G401 (cell line): Measurements from ENCODE around the gene CBX2. TPM values are rescaled to one million over a fixed set of nuclear protein-coding genes. Genes with fewer than 3 reads are reported as not detected.
"Not testable (repeated sequence)": the region's sequence is repeated elsewhere in the genome, so short reads cannot be mapped to it uniquely, and the experiment has no call there.

Experiments
- DNase-seq: peaks from one replicate; pipeline ENCODE4 v3.0.0-alpha.2; 2015; ENCODE audit warnings: low spot score
- in situ Hi-C: cut with HindIII; loops from 2 replicates; pipeline ENCODE4 v1.10.0; 2016; ENCODE audit warnings: low sequenced_read_pairs, mixed read lengths
- total RNA-seq: library from RNA; depleted of rRNA; stranded (reverse); fragments of >200 nt; shearing (Covaris generic); gene quantifications from 2 replicates; pipeline ENCODE4 v1.2.3, GENCODE V29; 2014

The CBX2 gene
- total RNA-seq, 1 experiment from 2014 or later = 48.4 TPM

DNA sequence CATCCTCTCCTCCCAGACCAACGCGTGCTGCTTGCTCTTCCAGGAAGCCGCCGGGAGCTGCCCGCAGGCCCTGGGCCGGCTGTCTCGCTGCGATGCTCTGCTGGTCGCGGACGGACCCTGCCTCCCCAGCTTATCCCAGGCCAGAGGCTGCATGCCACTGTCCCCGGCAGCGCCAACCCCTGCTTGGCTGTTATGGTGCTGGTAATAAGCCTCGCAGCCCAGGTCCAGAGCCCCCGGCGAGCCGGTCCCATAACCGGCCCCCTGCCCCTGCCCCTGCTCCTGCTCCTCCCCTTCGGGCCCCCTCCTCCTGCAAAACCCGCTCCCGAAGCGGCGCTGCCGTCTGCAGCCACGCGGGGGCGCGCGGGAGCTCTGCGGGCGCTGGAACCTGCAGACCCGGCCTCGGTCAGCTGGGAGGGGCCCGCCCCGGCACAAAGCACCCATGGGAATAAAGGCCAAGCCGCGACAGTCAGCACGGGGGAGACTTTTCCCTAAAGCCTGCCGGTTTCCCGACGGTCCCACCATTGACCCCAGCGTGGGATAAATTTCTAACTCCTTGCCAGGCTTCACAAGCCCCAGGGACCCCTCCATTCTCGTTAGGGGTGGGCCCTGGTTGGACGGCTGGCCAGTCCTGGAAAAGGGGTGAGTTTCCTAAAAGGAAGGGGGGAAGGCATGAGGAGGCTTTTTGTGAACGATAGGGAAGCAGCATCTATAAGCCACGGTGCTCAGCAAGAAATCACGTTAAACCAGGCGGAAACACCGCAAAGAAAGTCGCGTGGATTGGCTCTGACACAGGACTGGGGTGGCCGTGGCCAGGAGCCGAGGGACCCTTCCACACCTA, 36.0 kb upstream of the CBX2 start:
- in situ Hi-C loops = loop anchor here (10.0 kb wide), 1 partner anchor 53 kb away; the partner anchor contains the start of gene CBX8
- peak; percentile 67 for DNase-seq

DNA sequence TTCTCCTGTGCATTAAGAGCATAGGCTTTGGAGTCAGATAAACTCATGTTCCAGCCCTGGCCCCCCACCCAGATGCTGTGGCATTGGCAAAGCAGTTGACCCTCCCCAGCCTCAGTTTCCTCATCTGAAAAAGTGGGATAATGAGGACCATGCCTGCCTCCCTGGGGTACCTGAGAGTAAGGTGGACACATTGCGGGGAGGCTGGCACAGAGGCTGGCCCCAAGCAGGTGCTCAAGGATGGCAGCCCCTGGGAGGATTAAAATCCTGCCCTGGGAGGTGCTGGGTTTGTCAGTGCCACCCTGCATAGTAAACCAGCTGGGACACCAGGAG, 35.4 kb upstream of the CBX2 start:
- DNase-seq = no peak
- in situ Hi-C loops = loop anchor here (10.0 kb wide), 1 partner anchor 52 kb away; the partner anchor contains the start of gene CBX8

DNA sequence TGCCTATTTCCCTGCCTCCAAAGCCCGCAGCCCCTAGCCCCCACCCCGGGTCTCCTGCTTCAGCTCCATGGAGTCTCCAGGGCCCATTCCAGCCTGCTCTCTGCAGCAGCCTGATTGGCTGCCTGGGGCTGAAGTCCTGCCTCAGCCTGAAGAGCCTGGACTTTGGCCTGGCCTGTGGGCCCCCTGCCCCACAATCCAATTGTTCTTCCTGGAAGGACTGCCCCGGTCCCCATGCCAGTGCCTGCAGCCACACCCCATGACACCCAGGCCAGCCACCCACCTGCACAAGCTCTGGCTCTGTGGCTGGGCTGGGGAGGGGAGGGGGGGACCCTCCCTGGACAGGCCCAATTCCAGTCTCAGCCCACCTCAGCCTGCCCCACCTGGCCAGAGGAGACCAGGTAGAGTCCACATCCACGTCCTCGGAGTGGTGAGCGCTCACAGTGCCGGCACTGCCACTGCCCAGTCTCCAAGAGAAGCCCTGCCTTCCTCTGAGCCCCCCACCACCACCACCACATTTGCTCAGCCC, 34.9 kb upstream of the CBX2 start:
- DNase-seq = no peak
- in situ Hi-C loops = loop anchor here (10.0 kb wide), 1 partner anchor 52 kb away; the partner anchor contains the start of gene CBX8

DNA sequence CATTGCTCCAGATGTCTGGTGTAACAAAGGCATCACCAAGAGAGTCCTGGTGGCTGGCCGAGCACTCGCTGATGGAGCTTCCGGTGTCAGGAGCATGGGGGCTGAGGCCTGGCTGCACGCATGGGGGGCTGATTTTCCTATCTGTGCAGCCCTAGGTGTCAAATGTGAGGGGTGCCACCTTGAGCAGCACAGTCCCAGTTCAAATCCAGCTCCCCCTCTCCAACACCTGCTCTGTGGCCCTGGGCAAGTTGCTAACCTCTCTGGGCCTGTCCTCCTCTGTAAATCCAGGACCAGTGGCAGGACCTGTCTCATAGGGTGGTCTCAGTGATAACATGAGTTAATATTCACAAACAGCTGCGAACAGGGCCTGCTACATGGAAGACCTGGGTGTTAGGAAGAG, 34.3 kb upstream of the CBX2 start:
- in situ Hi-C loops = loop anchor here (10.0 kb wide), 1 partner anchor 51 kb away; the partner anchor contains the start of gene CBX8
- no peak for DNase-seq

DNA sequence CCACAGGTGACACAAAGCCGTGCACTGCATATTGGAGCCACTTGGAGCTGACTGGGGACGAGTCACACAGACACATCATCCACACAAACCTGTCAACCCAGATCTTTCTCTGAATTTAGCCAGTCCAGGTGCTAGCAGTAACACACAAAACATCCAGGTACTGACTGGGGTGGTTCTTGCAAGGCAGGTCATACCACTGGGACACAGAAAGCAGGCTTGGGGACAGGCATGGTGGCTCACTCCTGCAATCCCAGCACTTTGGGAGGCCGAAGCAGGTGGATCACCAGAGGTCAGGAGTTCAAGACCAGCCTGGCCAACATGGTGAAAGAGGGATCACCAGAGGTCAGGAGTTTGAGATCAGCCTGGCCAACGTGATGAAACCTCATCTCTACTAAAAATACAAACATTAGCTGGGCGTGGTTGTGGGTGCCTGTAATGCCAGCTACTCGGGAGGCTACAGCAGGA, 32.3 kb upstream of the CBX2 start:
- in situ Hi-C loops = loop anchor here (10.0 kb wide), 1 partner anchor 49 kb away; the partner anchor contains the start of gene CBX8
- no peak for DNase-seq

DNA sequence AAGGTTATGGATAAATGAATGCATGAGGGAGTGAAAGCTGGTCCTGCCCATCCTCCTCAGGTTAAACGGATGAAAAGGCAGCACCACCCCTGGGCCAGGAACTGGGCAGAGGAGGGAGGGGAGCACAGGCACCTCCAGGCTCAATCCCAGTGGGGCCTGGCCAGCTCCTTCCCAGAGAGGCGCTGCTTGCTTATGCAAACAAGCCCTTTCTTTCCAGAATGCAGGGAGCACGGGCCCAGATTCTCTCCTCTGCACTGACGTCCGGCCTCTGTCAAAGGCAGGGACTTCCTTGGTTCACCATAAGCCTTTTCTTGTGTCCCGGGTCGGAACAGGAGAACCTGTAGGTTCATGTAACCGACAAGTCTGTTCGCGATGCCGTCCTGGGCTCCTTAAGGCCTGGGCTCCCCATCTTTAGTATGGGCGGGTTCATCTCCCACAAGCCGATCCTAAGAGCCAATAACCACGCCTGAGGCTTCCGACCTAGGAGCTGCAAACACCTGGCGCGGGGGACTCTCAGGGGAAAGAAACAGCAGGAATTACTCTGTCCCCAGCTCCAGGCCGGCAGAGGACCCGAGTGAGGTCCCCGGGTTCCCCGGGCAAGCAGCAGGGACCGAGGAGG, 30.9 kb upstream of the CBX2 start:
- in situ Hi-C loops = loop anchor here (10.0 kb wide), 1 partner anchor 48 kb away; the partner anchor contains the start of gene CBX8

DNA sequence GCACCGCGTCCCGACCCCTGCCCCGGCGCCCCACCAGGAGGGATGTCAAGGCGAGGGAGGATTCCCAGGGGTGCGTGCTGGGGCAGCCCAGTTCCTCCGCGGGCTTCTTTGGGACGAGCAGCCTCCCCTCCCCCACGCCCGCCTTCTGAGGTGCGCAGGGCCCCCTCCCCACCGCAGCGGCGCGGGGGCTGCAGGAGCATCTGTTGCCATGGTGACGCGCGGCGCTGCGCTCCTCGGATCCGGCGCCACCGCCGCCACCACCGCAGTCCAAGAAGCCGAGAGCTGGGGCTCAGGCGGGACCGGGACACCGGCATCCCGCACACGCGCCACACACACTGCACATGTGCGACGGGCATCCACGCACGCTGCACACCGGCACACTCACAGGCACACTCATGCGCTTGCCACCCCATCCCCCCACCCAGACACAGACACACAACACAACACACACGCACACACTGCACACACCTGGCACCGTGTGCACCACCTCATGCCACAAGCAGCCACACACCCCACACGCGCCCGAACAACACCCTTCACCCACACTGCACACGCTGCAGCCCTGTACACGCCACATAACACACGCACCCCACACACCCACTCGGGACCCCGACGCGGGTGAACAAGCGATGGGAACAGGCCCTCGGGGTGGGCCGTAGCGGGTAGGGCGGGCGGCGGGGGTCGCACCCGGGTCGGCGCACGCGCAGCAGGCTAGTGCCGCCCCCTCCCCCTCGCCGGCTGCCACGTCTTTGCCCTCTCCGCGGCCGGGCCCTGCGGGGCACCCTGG, 30.2 kb upstream of the CBX2 start:
- in situ Hi-C loops = loop anchor here (10.0 kb wide), 1 partner anchor 47 kb away; the partner anchor contains the start of gene CBX8

More for the DNA sequence above, 30.9 kb upstream of the CBX2 start:
- DNase-seq = no peak

DNA sequence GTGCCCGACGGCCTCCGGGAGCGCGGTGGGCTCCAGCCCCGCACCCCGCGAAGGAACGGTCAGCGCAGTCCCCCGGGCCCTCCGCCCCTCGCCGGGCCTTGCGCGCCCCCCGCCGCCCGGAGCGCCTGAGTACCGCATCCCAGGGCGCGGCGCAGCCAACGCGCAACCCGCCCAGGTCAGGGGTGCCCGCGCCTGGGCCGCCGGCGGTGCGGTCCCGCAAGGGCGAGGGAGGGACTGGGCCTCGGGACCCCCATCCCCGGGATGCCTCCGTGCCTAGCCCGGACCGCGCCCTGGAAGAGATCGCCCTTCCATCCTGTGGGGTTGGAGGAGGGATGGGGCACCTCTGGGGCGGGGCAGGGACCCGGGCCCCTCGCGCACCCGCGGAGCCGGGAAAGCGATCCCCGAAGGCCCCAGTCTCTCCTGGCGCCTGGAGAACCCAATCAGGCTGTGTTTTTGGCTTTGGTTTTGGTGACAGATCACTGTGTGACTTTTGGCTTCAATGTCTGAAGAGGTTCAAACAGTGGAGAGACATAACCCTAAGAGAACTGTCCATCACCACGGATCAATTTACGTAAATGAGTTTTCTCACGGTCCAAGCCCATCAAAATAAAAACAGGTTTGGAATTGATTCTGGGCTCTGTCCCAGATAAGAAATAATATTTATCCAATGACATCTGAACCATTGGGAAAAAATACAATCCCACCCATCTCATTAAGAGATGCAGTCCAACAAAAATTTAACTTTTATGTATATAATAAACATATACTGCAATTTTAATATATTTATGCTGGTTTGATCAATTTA, 29.5 kb upstream of the CBX2 start:
- DNase-seq = no peak
- in situ Hi-C loops = loop anchor here (10.0 kb wide), 1 partner anchor 46 kb away; the partner anchor contains the start of gene CBX8

More for the DNA sequence above, 30.2 kb upstream of the CBX2 start:
- DNase-seq = no peak

DNA sequence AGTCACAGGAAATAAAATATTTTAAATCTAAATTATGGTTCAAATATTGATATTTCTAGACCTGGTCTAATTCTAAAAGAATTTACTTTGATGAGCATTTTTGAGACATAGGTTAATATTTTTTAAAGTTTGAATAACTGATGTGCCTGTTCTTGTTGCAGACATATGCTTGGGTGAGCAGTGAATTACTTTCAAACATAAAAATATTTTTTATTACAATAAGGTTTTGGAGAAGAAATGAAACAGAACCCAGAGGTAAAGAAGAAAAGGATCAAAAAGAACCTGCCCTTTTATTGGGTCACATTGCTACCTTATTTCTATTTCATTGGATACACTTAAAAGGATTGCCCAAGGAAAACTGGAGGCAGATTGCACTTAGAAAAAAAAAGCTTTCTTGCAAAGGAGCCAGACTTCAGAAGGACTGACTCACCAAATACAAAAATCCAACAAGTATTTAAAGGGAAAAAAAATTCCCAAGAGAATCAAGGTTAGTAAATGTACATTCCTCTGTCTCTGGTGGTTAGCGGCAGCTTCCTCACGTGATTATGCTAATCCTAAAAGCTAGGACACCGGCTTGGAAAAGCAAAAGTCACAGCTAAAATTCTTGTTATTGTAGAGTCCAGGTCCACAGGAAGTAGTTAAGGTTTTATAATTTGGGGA, 28.7 kb upstream of the CBX2 start:
- in situ Hi-C loops = loop anchor here (10.0 kb wide), 1 partner anchor 46 kb away; the partner anchor contains the start of gene CBX8
- DNase-seq = no peak

DNA sequence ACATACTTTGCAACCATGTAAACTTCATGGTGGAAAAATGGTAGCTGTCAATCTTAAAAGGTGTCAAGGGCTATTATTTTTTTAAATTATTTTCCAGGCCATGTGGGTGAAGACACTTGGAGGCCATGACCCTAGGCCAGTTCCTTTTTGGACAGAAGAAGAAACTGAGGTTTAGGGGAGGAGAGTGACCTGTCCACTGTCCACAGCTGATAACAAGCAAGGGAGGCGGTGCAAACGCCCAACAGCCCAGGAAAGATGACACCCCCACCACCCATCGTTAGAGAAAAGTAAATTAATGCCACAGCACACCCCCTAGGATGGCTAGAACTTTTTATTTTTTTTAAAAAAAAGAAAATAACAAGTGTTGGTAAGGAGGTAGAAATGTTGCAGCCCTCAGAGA, 28.0 kb upstream of the CBX2 start:
- in situ Hi-C loops = loop anchor here (10.0 to 25.0 kb wide), 2 partner anchors 45 to 237 kb away; partner anchors contain the start of gene CBX8
- no peak for DNase-seq

DNA sequence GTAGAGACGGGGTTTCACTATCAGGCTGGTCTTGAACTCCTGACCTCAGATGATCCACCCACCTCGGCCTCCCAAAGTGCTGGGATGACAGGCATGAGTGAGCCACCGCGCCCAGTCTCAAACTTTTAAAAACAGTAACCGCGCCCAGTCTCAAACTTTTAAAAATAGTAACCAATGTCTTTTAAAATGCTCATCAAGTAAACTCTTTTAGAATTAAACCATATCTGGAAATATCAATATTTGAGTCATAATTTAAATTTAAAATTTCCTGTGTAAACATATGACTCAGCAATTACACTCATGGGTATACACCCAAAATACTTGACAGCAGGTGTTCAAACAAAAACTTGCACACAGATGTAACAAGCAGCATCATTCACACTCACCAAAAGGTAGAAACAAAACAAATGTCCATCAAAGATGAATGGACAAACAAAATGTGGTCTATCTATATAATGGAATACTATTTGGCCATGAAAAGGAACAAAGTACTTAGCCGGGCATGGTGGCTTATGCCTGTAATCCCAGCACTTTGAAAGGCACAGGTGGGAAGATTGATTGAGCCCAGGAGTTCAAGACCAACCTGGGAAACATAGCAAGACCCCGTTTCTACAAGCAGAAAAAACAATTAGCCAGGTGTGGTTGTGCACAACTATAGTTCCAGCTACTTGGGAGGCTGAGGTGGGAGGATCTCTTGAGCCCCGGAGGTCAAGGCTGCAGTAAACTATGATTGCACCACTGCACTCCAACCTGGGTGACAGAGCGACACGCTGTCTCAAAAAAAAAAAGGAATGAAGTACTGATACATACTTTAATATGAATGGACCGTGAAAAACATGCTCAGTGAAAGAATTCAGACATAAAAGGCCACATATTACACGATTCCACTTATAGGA, 27.1 kb upstream of the CBX2 start:
- DNase-seq = no peak
- in situ Hi-C loops = loop anchor here (25.0 kb wide), 1 partner anchor 236 kb away; no protein-coding TSS in a partner anchor

DNA sequence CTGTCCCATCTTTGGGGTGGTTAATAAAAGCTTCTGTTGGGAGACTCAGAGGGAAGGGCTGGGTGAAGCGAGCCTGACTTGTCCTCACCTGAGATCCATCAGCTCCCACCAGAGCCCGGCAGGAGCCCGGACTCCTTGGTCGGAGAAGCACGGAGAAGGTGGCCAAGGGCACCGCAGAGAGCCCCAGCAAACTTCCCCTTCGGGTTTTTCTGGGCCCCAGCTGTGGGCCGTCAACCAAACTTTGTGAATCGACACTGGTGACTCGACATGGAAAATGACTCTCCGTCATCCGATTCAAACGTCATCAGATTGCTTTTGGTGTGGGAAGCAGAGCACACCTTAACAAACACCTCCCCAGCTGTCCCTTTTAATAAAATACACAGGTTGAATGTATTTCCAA, 25.8 kb upstream of the CBX2 start:
- DNase-seq = no peak
- in situ Hi-C loops = loop anchor here (25.0 kb wide), 1 partner anchor 235 kb away; no protein-coding TSS in a partner anchor

DNA sequence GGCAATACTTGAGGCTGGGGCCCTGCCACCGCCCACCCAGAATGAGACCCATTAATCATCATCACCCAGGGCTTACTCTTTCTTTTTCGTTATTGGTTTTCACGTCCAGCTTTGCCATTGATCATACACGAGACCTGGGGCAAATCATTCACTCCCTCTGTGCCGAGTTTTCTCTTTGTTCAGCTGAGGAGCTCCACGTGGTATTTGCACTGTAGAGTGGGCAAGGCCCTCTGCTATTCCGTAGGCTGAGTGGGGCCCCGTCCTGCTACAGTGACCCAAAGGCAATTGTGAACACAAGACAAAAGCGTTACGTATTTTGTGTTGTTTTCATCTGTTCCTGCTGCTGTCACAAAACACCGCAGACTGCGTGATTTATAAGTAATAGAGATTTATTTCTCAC, 23.6 kb upstream of the CBX2 start:
- in situ Hi-C loops = loop anchor here (25.0 kb wide), 1 partner anchor 233 kb away; no protein-coding TSS in a partner anchor
- DNase-seq = no peak

DNA sequence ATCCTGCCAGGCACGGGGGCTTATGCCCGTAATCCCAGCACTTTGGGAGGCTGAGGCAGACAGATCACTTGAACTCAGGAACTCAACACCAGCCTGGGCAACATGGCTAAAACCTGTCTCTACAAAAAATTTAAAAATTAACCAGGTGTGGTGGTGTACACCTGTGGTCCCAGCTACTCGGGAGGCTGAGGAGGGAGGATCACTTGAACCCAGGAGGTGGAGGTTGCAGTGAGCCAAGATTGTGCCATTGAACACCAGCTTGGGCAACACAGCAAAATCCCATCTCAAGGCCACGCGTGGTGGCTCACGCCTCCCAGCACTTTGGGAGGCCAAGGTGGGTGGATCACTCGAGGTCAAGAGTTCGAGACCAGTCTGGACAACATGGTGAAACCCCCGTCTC, 23.0 kb upstream of the CBX2 start:
- not testable (repeated sequence) for DNase-seq
- in situ Hi-C loops = loop anchor here (25.0 kb wide), 1 partner anchor 232 kb away; no protein-coding TSS in a partner anchor

DNA sequence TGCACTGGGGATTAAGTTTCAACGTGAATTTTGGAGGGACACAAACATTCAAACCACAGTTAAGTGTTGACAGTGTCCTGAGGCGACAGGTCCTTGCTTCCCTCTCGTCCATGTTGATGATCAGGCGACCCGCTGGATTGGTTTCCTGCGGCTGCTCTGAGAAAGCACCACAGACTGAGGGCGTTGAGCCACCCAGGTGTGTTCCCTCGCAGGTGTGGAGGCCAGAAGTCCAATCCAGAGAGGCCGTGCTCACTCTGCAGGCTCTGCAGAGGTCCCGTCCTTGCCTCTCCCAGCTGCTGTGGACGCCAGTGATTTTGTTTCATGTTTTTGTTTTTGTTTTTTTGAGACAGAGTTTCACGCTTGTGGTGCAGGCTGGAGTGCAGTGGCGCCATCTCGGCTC, 22.4 kb upstream of the CBX2 start:
- in situ Hi-C loops = loop anchor here (25.0 kb wide), 1 partner anchor 232 kb away; no protein-coding TSS in a partner anchor
- DNase-seq = no peak

DNA sequence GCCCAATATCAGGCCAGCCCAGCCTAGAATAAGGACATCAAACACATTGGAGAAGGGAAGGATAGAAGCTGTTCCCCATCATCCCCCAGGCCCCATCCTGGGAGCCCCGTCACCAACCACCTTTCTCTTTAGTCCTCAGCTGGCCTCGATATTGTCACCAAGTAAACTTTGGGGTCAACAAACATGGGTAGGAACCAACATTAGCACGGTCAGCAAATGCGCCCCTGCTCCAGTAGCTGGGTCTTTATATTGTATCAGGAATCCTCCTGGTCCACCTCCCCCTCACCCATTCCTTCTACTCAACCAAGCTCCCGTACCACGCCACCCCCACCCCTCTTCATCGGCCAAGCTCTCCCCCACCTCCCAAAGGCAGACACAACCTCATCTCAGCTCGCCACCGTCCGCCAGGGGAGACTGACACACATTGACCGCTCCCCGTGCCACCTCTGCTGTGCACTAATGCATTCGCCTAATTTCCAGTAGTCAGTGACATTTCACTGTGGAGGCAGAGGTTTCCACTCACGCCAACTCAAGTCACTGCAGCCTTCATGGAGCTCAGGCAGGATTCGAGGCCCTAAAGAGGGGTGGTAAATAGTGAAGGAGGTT, 20.7 kb upstream of the CBX2 start:
- DNase-seq = no peak
- in situ Hi-C loops = loop anchor here (25.0 kb wide), 1 partner anchor 230 kb away; no protein-coding TSS in a partner anchor
